Smooth muscle cell (in vitro differentiated cells): Measurements from ENCODE around the gene TRIM54. TPM values are rescaled to one million over a fixed set of nuclear protein-coding genes. Genes with fewer than 3 reads are reported as not detected.

Experiments used
- DNase-seq: peaks from one replicate; lab custom pipeline; 2025; ENCODE audit not compliant: unreplicated experiment; lab: John Stamatoyannopoulos, UW
- H2AFZ ChIP-seq: fragments of 200-600 bp; sonication (generic); 2 replicates; pipeline ENCODE4 v1.6.0; 2016; ENCODE audit warnings: antibody characterized with exemption, low read depth, mild to moderate bottlenecking
- H3F3A ChIP-seq: fragments of 200-600 bp; sonication (generic); 2 replicates; pipeline ENCODE4 v1.6.0; 2017; ENCODE audit warnings: antibody characterized with exemption, low read depth
- H3K27ac ChIP-seq: fragments of 200-600 bp; sonication (generic); 2 replicates; pipeline ENCODE4 v1.5.1; 2016; ENCODE audit warnings: low read depth, mild to moderate bottlenecking
- H3K27me3 ChIP-seq: fragments of 200-600 bp; sonication (generic); 2 replicates; pipeline ENCODE4 v1.6.1; 2016; ENCODE audit warnings: low read depth, mild to moderate bottlenecking
- H3K36me3 ChIP-seq: fragments of 200-600 bp; sonication (generic); 2 replicates; pipeline ENCODE4 v1.5.1; 2016; ENCODE audit warnings: low read depth
- H3K4me1 ChIP-seq: fragments of 200-600 bp; sonication (generic); 2 replicates; pipeline ENCODE4 v1.5.1; 2016; ENCODE audit warnings: low read depth
- H3K4me2 ChIP-seq: fragments of 200-600 bp; sonication (generic); 2 replicates; pipeline ENCODE4 v1.6.0; 2016; ENCODE audit warnings: mild to moderate bottlenecking
- H3K4me3 ChIP-seq: fragments of 200-600 bp; sonication (generic); 2 replicates; pipeline ENCODE4 v1.5.1; 2016; ENCODE audit warnings: mild to moderate bottlenecking
- H3K79me2 ChIP-seq: fragments of 200-600 bp; sonication (generic); 2 replicates; pipeline ENCODE4 v1.6.0; 2016; ENCODE audit warnings: low read depth, mild to moderate bottlenecking
- H3K9ac ChIP-seq: fragments of 200-600 bp; sonication (generic); 2 replicates; pipeline ENCODE4 v1.6.0; 2016; ENCODE audit warnings: low read depth
- H3K9me3 ChIP-seq: fragments of 200-600 bp; sonication (generic); replicated peaks from 2 replicates; pipeline ENCODE4 v1.5.1; 2016; ENCODE audit warnings: low read depth
- H4K20me1 ChIP-seq: fragments of 200-600 bp; sonication (generic); 2 replicates; pipeline ENCODE4 v1.6.0; 2016; ENCODE audit warnings: low read depth
- WGBS: methylation state at CpG from one replicate; pipeline ENCODE4 v1.1.7; 2016; ENCODE audit warnings: low lambda C conversion rate; 5-methylcytosine and 5-hydroxymethylcytosine counted together
- polyA plus RNA-seq: library from polyadenylated mRNA; unstranded; fragments of >200 nt; fragmentation: Nextera tagmentation; extraction: Ambion mirVana; gene quantifications from 2 replicates; pipeline ENCODE4 v1.2.1, GENCODE V29; 2016
- total RNA-seq: library from RNA; depleted of rRNA; stranded (reverse); fragments of >200 nt; gene quantifications from 2 replicates; pipeline ENCODE4 v1.2.3, GENCODE V29; 2014
- TF ChIP-seq, protein P1 (sequence below): fragments of 200-600 bp; sonication (generic); IDR thresholded peaks from 2 replicates; pipeline ENCODE4 v1.5.1; 2017; ENCODE audit warnings: borderline replicate concordance, mild to moderate bottlenecking, antibody characterized with exemption; ENCODE audit not compliant: insufficient read depth, poor library complexity, severe bottlenecking

The TRIM54 gene
- total and polyA plus RNA-seq, 2 experiments from 2014 or later = 0.22 TPM; not detected in 1

DNA sequence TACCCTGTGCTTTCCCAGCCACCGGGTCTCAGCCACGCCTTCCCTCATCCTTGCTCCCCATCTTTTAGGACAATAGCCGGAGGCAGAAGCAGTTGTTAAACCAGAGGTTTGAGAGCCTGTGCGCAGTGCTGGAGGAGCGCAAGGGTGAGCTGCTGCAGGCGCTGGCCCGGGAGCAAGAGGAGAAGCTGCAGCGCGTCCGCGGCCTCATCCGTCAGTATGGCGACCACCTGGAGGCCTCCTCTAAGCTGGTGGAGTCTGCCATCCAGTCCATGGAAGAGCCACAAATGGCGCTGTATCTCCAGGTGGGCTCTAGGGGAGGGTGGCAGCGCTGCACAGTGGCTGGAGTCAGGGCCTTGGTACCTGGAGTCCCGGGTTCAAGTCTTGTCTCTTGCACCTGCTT is 23.3 kb downstream of the TRIM54 start:
- H3K9ac ChIP-seq = no peak overlapping the region
- H3K9me3 ChIP-seq = no peaks in the 10 kb centered on the region
- no peaks in the 10 kb centered on the region for H3F3A ChIP-seq
- no peaks in the 10 kb centered on the region for H3K36me3 ChIP-seq
- WGBS = 94% methylated on average over 16 of the region's 16 CpGs
- no peak overlapping the region for H2AFZ ChIP-seq
- no peak overlapping the region for H3K27ac ChIP-seq
- H4K20me1 ChIP-seq = peaks cover 21% of the 10 kb centered on the region
- H3K4me1 ChIP-seq = peaks cover 6% of the 10 kb centered on the region
- no peak for DNase-seq
- no peak overlapping the region for H3K4me3 ChIP-seq
- H3K4me2 ChIP-seq = no peak overlapping the region
- no peaks in the 10 kb centered on the region for H3K79me2 ChIP-seq
- H3K27me3 ChIP-seq = peaks cover 48% of the 10 kb centered on the region
- TF ChIP-seq, protein P1, sequence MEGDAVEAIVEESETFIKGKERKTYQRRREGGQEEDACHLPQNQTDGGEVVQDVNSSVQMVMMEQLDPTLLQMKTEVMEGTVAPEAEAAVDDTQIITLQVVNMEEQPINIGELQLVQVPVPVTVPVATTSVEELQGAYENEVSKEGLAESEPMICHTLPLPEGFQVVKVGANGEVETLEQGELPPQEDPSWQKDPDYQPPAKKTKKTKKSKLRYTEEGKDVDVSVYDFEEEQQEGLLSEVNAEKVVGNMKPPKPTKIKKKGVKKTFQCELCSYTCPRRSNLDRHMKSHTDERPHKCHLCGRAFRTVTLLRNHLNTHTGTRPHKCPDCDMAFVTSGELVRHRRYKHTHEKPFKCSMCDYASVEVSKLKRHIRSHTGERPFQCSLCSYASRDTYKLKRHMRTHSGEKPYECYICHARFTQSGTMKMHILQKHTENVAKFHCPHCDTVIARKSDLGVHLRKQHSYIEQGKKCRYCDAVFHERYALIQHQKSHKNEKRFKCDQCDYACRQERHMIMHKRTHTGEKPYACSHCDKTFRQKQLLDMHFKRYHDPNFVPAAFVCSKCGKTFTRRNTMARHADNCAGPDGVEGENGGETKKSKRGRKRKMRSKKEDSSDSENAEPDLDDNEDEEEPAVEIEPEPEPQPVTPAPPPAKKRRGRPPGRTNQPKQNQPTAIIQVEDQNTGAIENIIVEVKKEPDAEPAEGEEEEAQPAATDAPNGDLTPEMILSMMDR = no peak

GRCh38 chr2:27306136-27306535 is 23.9 kb downstream of the TRIM54 start:
- Histone ChIP-seq H3K27me3 (peaks cover 48% of the 10 kb centered on the region), H3K4me2 (no peak overlapping the region), H2AFZ (no peak overlapping the region), H3K27ac (no peak overlapping the region), H4K20me1 (peaks cover 21% of the 10 kb centered on the region), H3K4me3 (no peak overlapping the region), H3K9ac (no peak overlapping the region), H3K9me3 (no peaks in the 10 kb centered on the region), H3K36me3 (no peaks in the 10 kb centered on the region), H3K4me1 (peaks cover 6% of the 10 kb centered on the region), H3K79me2 (no peaks in the 10 kb centered on the region), H3F3A (no peaks in the 10 kb centered on the region)
- 71% methylated on average over 26 of the region's 26 CpGs for WGBS
- TF ChIP-seq, protein P1 = no peak
- DNase-seq = no peak

DNA sequence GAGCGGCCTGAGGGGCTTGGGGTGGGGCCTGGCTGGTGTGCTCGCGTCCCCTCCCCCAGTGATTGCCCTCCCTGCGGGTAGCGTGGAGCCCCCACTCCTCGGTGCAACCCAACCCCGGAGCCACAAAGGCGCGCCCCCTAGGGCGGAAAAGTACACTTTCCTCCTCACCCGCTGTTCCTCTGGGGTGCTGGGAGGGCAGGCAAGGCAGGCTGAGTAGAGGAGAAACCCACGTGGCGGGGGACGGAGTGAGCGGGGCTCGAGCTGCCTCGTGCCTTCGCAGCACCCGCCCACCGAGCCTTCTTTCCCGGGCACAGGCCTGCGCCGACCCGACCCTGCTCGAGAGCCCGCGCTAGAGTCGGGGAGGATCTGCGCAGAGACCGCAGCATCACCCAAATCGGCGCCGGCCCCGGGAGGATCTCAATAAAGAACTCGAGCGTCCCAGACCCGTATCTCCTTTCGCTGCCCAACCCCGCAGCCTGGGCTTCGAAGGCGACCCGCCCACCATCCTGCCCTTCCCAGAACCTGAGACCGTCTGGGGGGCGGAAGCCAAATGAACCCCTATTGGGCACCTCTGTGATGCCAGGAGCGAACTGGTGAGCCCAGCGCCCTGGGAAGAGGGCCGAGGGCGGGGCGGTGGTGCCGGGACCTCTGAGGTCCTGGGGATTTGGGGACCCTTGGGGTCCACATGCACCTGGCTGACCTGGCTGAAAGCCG is 24.5 kb downstream of the TRIM54 start:
- Histone ChIP-seq H3K4me1 (peaks cover 6% of the 10 kb centered on the region), H3K9me3 (no peaks in the 10 kb centered on the region), H3K36me3 (no peaks in the 10 kb centered on the region), H3K4me3 (no peak overlapping the region), H3K4me2 (no peak overlapping the region), H3K27ac (no peak overlapping the region), H2AFZ (no peak overlapping the region), H3K9ac (no peak overlapping the region), H3K27me3 (peaks cover 48% of the 10 kb centered on the region), H4K20me1 (peaks cover 21% of the 10 kb centered on the region), H3K79me2 (no peaks in the 10 kb centered on the region), H3F3A (no peaks in the 10 kb centered on the region)
- TF ChIP-seq, protein P1 = no peak
- WGBS = 21% methylated on average over 49 of the region's 51 CpGs
- no peak for DNase-seq

- no peak for DNase-seq
- TF ChIP-seq, protein P1 = no peak
- Histone ChIP-seq H2AFZ (no peak overlapping the region), H3K27ac (no peak overlapping the region), H3K36me3 (no peaks in the 10 kb centered on the region), H3K79me2 (no peaks in the 10 kb centered on the region), H3F3A (no peaks in the 10 kb centered on the region), H3K4me1 (peaks cover 6% of the 10 kb centered on the region), H3K4me2 (no peak overlapping the region), H3K9ac (no peak overlapping the region), H3K27me3 (peaks cover 48% of the 10 kb centered on the region), H3K4me3 (no peak overlapping the region), H4K20me1 (peaks cover 23% of the 10 kb centered on the region), H3K9me3 (no peaks in the 10 kb centered on the region)
- 30% methylated on average over 14 of the region's 14 CpGs for WGBS
Measured at GRCh38 chr2:27307287-27307544, 25.0 kb downstream of the TRIM54 start.
